Neural progenitor cell (in vitro differentiated cells): ENCODE measurements around the gene NEURL1. TPM values are rescaled to one million over a fixed set of nuclear protein-coding genes. Genes with fewer than 3 reads are reported as not detected.
A peak's percentile ranks its signal among the peaks of the same experiment; 100 is the strongest.

Experiments
- DNase-seq: peaks from one replicate; pipeline ENCODE4 v3.0.0-alpha.2; 2016; ENCODE audit warnings: low spot score
- H2AFZ ChIP-seq: fragments of 200-600 bp; sonication (generic); replicated peaks from 2 replicates; pipeline ENCODE4 v1.6.1; 2016; ENCODE audit warnings: antibody characterized with exemption
- H3F3A ChIP-seq: fragments of 200-600 bp; sonication (generic); 2 replicates; pipeline ENCODE4 v1.6.1; 2016; ENCODE audit warnings: antibody characterized with exemption, low read depth
- H3K27ac ChIP-seq: fragments of 200-600 bp; sonication (generic); 2 replicates; pipeline ENCODE4 v1.5.1; 2016; ENCODE audit warnings: mild to moderate bottlenecking
- H3K27me3 ChIP-seq: fragments of 200-600 bp; sonication (generic); 2 replicates; pipeline ENCODE4 v1.6.1; 2016; ENCODE audit warnings: mild to moderate bottlenecking, moderate library complexity
- H3K36me3 ChIP-seq: fragments of 200-600 bp; sonication (generic); 2 replicates; pipeline ENCODE4 v1.5.1; 2016
- H3K4me1 ChIP-seq: fragments of 200-600 bp; sonication (generic); 2 replicates; pipeline ENCODE4 v1.6.1; 2016; ENCODE audit warnings: mixed run types
- H3K4me2 ChIP-seq: fragments of 200-600 bp; sonication (generic); 2 replicates; pipeline ENCODE4 v1.6.1; 2016
- H3K4me3 ChIP-seq: fragments of 200-600 bp; sonication (generic); 2 replicates; pipeline ENCODE4 v1.5.1; 2016
- H3K79me2 ChIP-seq: fragments of 200-600 bp; sonication (generic); 2 replicates; pipeline ENCODE4 v1.6.1; 2016; ENCODE audit warnings: low read depth
- H3K9ac ChIP-seq: fragments of 200-600 bp; sonication (generic); 2 replicates; pipeline ENCODE4 v1.6.1; 2016
- H3K9me3 ChIP-seq: fragments of 200-600 bp; sonication (generic); 2 replicates; pipeline ENCODE4 v1.5.1; 2016; ENCODE audit warnings: low read depth
- H4K20me1 ChIP-seq: fragments of 200-600 bp; sonication (generic); 2 replicates; pipeline ENCODE4 v1.6.1; 2016; ENCODE audit warnings: low read depth
- H3K27ac Mint-ChIP-seq: 3 replicates; pipeline ENCODE4 v1.8.0; 2021; ENCODE audit warnings: mixed read lengths
- H3K27me3 Mint-ChIP-seq: 2 replicates; pipeline ENCODE4 v1.8.0; 2022; ENCODE audit warnings: low read depth, mild to moderate bottlenecking, inconsistent platforms, moderate library complexity, mixed read lengths; ENCODE audit not compliant: insufficient read depth
- H3K36me3 Mint-ChIP-seq: 3 replicates; pipeline ENCODE4 v1.8.0; 2021; ENCODE audit warnings: mixed read lengths
- H3K4me1 Mint-ChIP-seq: 3 replicates; pipeline ENCODE4 v1.8.0; 2021; ENCODE audit warnings: mixed read lengths
- H3K4me3 Mint-ChIP-seq: 3 replicates; pipeline ENCODE4 v1.8.0; 2021; ENCODE audit warnings: mild to moderate bottlenecking, moderate library complexity, mixed read lengths
- H3K9me3 Mint-ChIP-seq: 3 replicates; pipeline ENCODE4 v1.8.0; 2020; ENCODE audit warnings: mixed read lengths
- CTCF ChIP-seq: fragments of 200-600 bp; sonication (generic); IDR thresholded peaks from 2 replicates; pipeline ENCODE4 v1.5.1; 2017; ENCODE audit warnings: antibody characterized with exemption, mild to moderate bottlenecking
- EZH2 ChIP-seq: fragments of 200-600 bp; sonication (generic); IDR thresholded peaks from 2 replicates; pipeline ENCODE4 v1.6.1; 2017; ENCODE audit warnings: antibody characterized with exemption, mild to moderate bottlenecking, moderate library complexity
- EZH2phosphoT487 ChIP-seq: fragments of 200-600 bp; sonication (generic); IDR thresholded peaks from 2 replicates; pipeline ENCODE4 v1.6.1; 2017; ENCODE audit warnings: antibody characterized with exemption
- total RNA-seq: library from RNA; depleted of rRNA; stranded (reverse); fragments of >200 nt; gene quantifications from 2 replicates; pipeline ENCODE4 v1.2.3, GENCODE V29; 2015; ENCODE audit warnings: low replicate concordance

Gene NEURL1
- total RNA-seq, 1 donor from 2014 or later: 0.06 TPM

- H3K27ac ChIP-seq: no peak overlapping the region
- H3K9ac ChIP-seq: no peak overlapping the region
- TF ChIP-seq CTCF (no peak), EZH2 (no peak), EZH2phosphoT487 (no peak)
- H3K79me2 ChIP-seq: no peaks in the 10 kb centered on the region
- H2AFZ ChIP-seq: no peak overlapping the region
- Mint-ChIP-seq H3K27me3 (peaks cover 3% of the 10 kb centered on the region), H3K4me1 (peaks cover 38% of the 10 kb centered on the region), H3K9me3 (no peaks in the 10 kb centered on the region), H3K36me3 (no peaks in the 10 kb centered on the region), H3K4me3 (peak overlapping the region; percentile 78), H3K27ac (no peak overlapping the region)
- no peaks in the 10 kb centered on the region for H3K36me3 ChIP-seq
- DNase-seq: no peak
- H4K20me1 ChIP-seq: no peaks in the 10 kb centered on the region
- H3K4me1 ChIP-seq: peaks cover 22% of the 10 kb centered on the region
- H3K9me3 ChIP-seq: no peaks in the 10 kb centered on the region
- no peak overlapping the region for H3K4me3 ChIP-seq
- no peak overlapping the region for H3K4me2 ChIP-seq
- no peaks in the 10 kb centered on the region for H3K27me3 ChIP-seq
- peaks cover 11% of the 10 kb centered on the region for H3F3A ChIP-seq
Measured at GRCh38 chr10:103543617-103544525, 50.4 kb downstream of the NEURL1 start.

- Histone ChIP-seq H3K79me2 (no peaks in the 10 kb centered on the region), H3K4me1 (peaks cover 22% of the 10 kb centered on the region), H3K27me3 (no peaks in the 10 kb centered on the region), H3K9ac (no peak overlapping the region), H3K4me2 (no peak overlapping the region), H3F3A (peaks cover 11% of the 10 kb centered on the region), H3K4me3 (no peak overlapping the region), H3K9me3 (no peaks in the 10 kb centered on the region), H4K20me1 (no peaks in the 10 kb centered on the region), H2AFZ (no peak overlapping the region), H3K27ac (no peak overlapping the region), H3K36me3 (no peaks in the 10 kb centered on the region)
- no peak for DNase-seq
- H3K9me3 Mint-ChIP-seq: no peaks in the 10 kb centered on the region
- H3K27me3 Mint-ChIP-seq: peaks cover 3% of the 10 kb centered on the region
- no peak for TF ChIP-seq EZH2
- TF ChIP-seq CTCF: no peak
- TF ChIP-seq EZH2phosphoT487: no peak
- no peak overlapping the region for H3K4me3 Mint-ChIP-seq
- no peaks in the 10 kb centered on the region for H3K36me3 Mint-ChIP-seq
- peak overlapping the region; percentile 80 for H3K27ac Mint-ChIP-seq
- H3K4me1 Mint-ChIP-seq: peaks cover 38% of the 10 kb centered on the region
Measured at GRCh38 chr10:103544657-103545310, 51.3 kb downstream of the NEURL1 start.

GRCh38 chr10:103545366-103545765 is 51.9 kb downstream of the NEURL1 start:
- Histone ChIP-seq H2AFZ (no peak overlapping the region), H3K4me1 (peaks cover 22% of the 10 kb centered on the region), H3K9me3 (no peaks in the 10 kb centered on the region), H3K36me3 (no peaks in the 10 kb centered on the region), H3K9ac (no peak overlapping the region), H3K27ac (no peak overlapping the region), H3K4me2 (no peak overlapping the region), H3K4me3 (no peak overlapping the region), H3F3A (peaks cover 11% of the 10 kb centered on the region), H4K20me1 (no peaks in the 10 kb centered on the region), H3K27me3 (no peaks in the 10 kb centered on the region), H3K79me2 (no peaks in the 10 kb centered on the region)
- no peak for TF ChIP-seq EZH2
- no peak for TF ChIP-seq EZH2phosphoT487
- no peak for TF ChIP-seq CTCF
- H3K4me3 Mint-ChIP-seq: no peak overlapping the region
- H3K27ac Mint-ChIP-seq: no peak overlapping the region
- no peaks in the 10 kb centered on the region for H3K9me3 Mint-ChIP-seq
- peaks cover 3% of the 10 kb centered on the region for H3K27me3 Mint-ChIP-seq
- H3K4me1 Mint-ChIP-seq: peaks cover 38% of the 10 kb centered on the region
- DNase-seq: no peak
- H3K36me3 Mint-ChIP-seq: no peaks in the 10 kb centered on the region
